H1 (cell line): ENCODE results near the gene DCP1B. TPM values are rescaled to one million over a fixed set of nuclear protein-coding genes. Genes with fewer than 3 reads are reported as not detected.

Experiments
- CTCF ChIA-PET: fragments of 300-600 bp; sonication (Branson Sonifier 250); formaldehyde crosslinking; loops from one replicate; lab custom pipeline; 2021; ENCODE audit not compliant: partially characterized antibody; lab: Charles Lee
- POLR2A ChIA-PET: fragments of 300-600 bp; sonication (Branson Sonifier 250); formaldehyde crosslinking; loops from one replicate; lab custom pipeline; 2021; ENCODE audit warnings: inconsistent platforms; ENCODE audit not compliant: partially characterized antibody; lab: Charles Lee
- DNase-seq, 2 experiments: peaks; one replicate each; pipeline versions ENCODE4 v3.0.0 to v3.0.0-alpha.2; 2010 to 2022; ENCODE audit warnings: low spot score in 2 of 2, low read depth in 1 of 2, mixed read lengths in 1 of 2
- FAIRE-seq: peaks from 2 replicates; lab custom pipeline; 2011; peaks lifted over from hg19 to GRCh38; lab: Jason Lieb, UNC
- H2AFZ ChIP-seq: 2 replicates; pipeline ENCODE4 v1.8.1; 2012; ENCODE audit warnings: low read length, inconsistent platforms
- H2AK5ac ChIP-seq: 2 replicates; pipeline ENCODE4 v1.6.1; 2013; ENCODE audit warnings: low read depth, low read length
- H2BK120ac ChIP-seq: replicated peaks from 2 replicates; pipeline ENCODE3; 2013; ENCODE audit warnings: low read depth, low read length, inconsistent platforms
- H2BK12ac ChIP-seq: 2 replicates; pipeline ENCODE4 v1.6.1; 2013; ENCODE audit warnings: low read depth, low read length
- H2BK15ac ChIP-seq: 2 replicates; pipeline ENCODE4 v1.6.1; 2013; ENCODE audit warnings: low read length
- H2BK20ac ChIP-seq: 2 replicates; pipeline ENCODE4 v1.6.1; 2013; ENCODE audit warnings: low read length
- H2BK5ac ChIP-seq: 2 replicates; pipeline ENCODE4 v1.6.1; 2013; ENCODE audit warnings: low read depth, low read length
- H3K14ac ChIP-seq: 2 replicates; pipeline ENCODE4 v1.6.1; 2013; ENCODE audit warnings: inconsistent platforms; ENCODE audit not compliant: insufficient read length
- H3K18ac ChIP-seq: 2 replicates; pipeline ENCODE4 v1.6.1; 2013; ENCODE audit warnings: low read length; ENCODE audit errors: extremely low read depth
- H3K23ac ChIP-seq: 2 replicates; pipeline ENCODE4 v1.6.1; 2013; ENCODE audit warnings: inconsistent platforms; ENCODE audit not compliant: insufficient read length
- H3K23me2 ChIP-seq: 2 replicates; pipeline ENCODE4 v1.6.1; 2013; ENCODE audit warnings: low read depth, low read length
- H3K27ac ChIP-seq: 2 replicates; pipeline ENCODE4 v1.6.1; 2011; ENCODE audit warnings: low read depth, low read length, inconsistent platforms
- H3K27me3 ChIP-seq, 4 experiments: replicated peaks in 1 of 4; 1 replicate in 1 of 4; 2 replicates in 3 of 4; pipeline versions ENCODE4 v1.6.1 to v1.8.1; 2011 to 2013; ENCODE audit warnings: low read length in 3 of 4, mild to moderate bottlenecking in 3 of 4, inconsistent platforms in 2 of 4, mixed read lengths in 2 of 4, moderate library complexity in 1 of 4; ENCODE audit not compliant: control insufficient read depth in 3 of 4, insufficient read depth in 3 of 4; ENCODE audit errors: extremely low read depth in 1 of 4
- H3K36me3 ChIP-seq, 4 experiments: 2 replicates each; pipeline versions ENCODE4 v1.6.1 to v1.8.1; 2011 to 2013; ENCODE audit warnings: mild to moderate bottlenecking in 4 of 4, low read length in 3 of 4, moderate library complexity in 2 of 4, control low read depth in 1 of 4, inconsistent platforms in 1 of 4; ENCODE audit not compliant: insufficient read depth in 4 of 4, control insufficient read depth in 2 of 4
- H3K4ac ChIP-seq: replicated peaks from 2 replicates; pipeline ENCODE3; 2013; ENCODE audit warnings: low read length, low read depth, mixed read lengths, inconsistent platforms; ENCODE audit not compliant: insufficient read length
- H3K4me1 ChIP-seq, 4 experiments: replicated peaks in 1 of 4; 1 replicate in 1 of 4; 2 replicates in 3 of 4; pipeline versions ENCODE4 v1.6.1 to v1.8.1; 2011 to 2013; ENCODE audit warnings: low read length in 3 of 4, inconsistent platforms in 2 of 4, mixed read lengths in 1 of 4; ENCODE audit not compliant: insufficient read depth in 4 of 4, control insufficient read depth in 3 of 4
- H3K4me2 ChIP-seq, 2 experiments: 2 replicates each; pipeline versions ENCODE4 v1.6.1 to v1.8.1; 2011 to 2013; ENCODE audit warnings: low read depth in 2 of 2, low read length in 2 of 2, control low read depth in 1 of 2, inconsistent platforms in 1 of 2, mild to moderate bottlenecking in 1 of 2; ENCODE audit not compliant: insufficient read depth in 1 of 2
- H3K4me3 ChIP-seq, 4 experiments: fragments of 200-600, 300-600 bp in 1 of 4; sonication (generic), shearing (Covaris generic), sonication (Bioruptor Twin) in 1 of 4; 2 replicates each; pipeline versions ENCODE4 v1.5.1 to v1.8.1; 2011 to 2016; ENCODE audit warnings: low read length in 4 of 4, low read depth in 3 of 4, control low read depth in 2 of 4, inconsistent platforms in 2 of 4, mild to moderate bottlenecking in 2 of 4, mixed read lengths in 1 of 4, moderate library complexity in 1 of 4; ENCODE audit not compliant: insufficient read depth in 2 of 4; ENCODE audit errors: extremely low read depth in 1 of 4
- H3K56ac ChIP-seq: replicated peaks from 2 replicates; pipeline ENCODE3; 2013; ENCODE audit warnings: low read depth, mild to moderate bottlenecking, mixed read lengths, low read length, inconsistent platforms; ENCODE audit not compliant: insufficient read length
- H3K79me1 ChIP-seq: 2 replicates; pipeline ENCODE4 v1.6.1; 2013; ENCODE audit warnings: low read depth, low read length, control low read depth
- H3K79me2 ChIP-seq, 2 experiments: 2 replicates each; pipeline versions ENCODE4 v1.6.1 to v1.8.1; 2012 to 2013; ENCODE audit warnings: low read length in 2 of 2, mild to moderate bottlenecking in 2 of 2, inconsistent platforms in 1 of 2; ENCODE audit not compliant: insufficient read depth in 2 of 2, control insufficient read depth in 1 of 2
- H3K9ac ChIP-seq, 4 experiments: replicated peaks in 1 of 4; 1 replicate in 1 of 4; 2 replicates in 3 of 4; pipeline versions ENCODE4 v1.6.1 to v1.8.1; 2011 to 2013; ENCODE audit warnings: low read depth in 3 of 4, low read length in 3 of 4, control low read depth in 2 of 4, mild to moderate bottlenecking in 2 of 4, moderate library complexity in 2 of 4, inconsistent platforms in 1 of 4; ENCODE audit errors: extremely low read depth in 1 of 4
- H3K9me3 ChIP-seq, 2 experiments: 2 replicates each; pipeline versions ENCODE4 v1.6.1 to v1.8.1; 2012 to 2013; ENCODE audit warnings: mild to moderate bottlenecking in 2 of 2, moderate library complexity in 2 of 2, control low read depth in 1 of 2, inconsistent platforms in 1 of 2, low read depth in 1 of 2, low read length in 1 of 2, mixed read lengths in 1 of 2; ENCODE audit not compliant: insufficient read depth in 2 of 2
- H4K20me1 ChIP-seq, 2 experiments: replicated peaks in 1 of 2; 2 replicates each; pipeline versions ENCODE3 to v1.8.1; 2011 to 2013; ENCODE audit warnings: inconsistent platforms in 2 of 2, low read length in 2 of 2, mild to moderate bottlenecking in 1 of 2; ENCODE audit not compliant: insufficient read depth in 2 of 2, control insufficient read depth in 1 of 2
- H4K5ac ChIP-seq: 2 replicates; pipeline ENCODE4 v1.6.1; 2013; ENCODE audit warnings: low read length, low read depth, mixed read lengths, inconsistent platforms; ENCODE audit not compliant: insufficient read length
- H4K8ac ChIP-seq: 2 replicates; pipeline ENCODE4 v1.8.0; 2013; ENCODE audit warnings: mild to moderate bottlenecking, moderate library complexity, low read length, inconsistent platforms; ENCODE audit not compliant: insufficient read depth; ENCODE audit errors: extremely low read depth
- H4K91ac ChIP-seq: replicated peaks from 2 replicates; pipeline ENCODE3; 2013; ENCODE audit warnings: low read length, mixed read lengths, inconsistent platforms; ENCODE audit not compliant: insufficient read length
- CREB1 ChIP-seq: IDR thresholded peaks from 2 replicates; pipeline ENCODE4 v1.6.1; 2012; ENCODE audit warnings: inconsistent platforms
- KDM1A ChIP-seq: fragments of 200-600, 300-600 bp; sonication (generic); IDR thresholded peaks from 2 replicates; pipeline ENCODE4 v1.7.1; 2016; ENCODE audit warnings: mild to moderate bottlenecking, low read length, borderline replicate concordance
- KDM4A ChIP-seq: IDR thresholded peaks from one replicate; pipeline ENCODE4 v1.7.1; 2012; ENCODE audit warnings: low read depth, mild to moderate bottlenecking, moderate library complexity, low read length, inconsistent platforms; ENCODE audit not compliant: severe bottlenecking
- MAFK ChIP-seq: IDR thresholded peaks from 2 replicates; pipeline ENCODE4 v1.6.1; 2012; ENCODE audit warnings: low read depth, mild to moderate bottlenecking, improper control_type of control experiment, low read length
- TBP ChIP-seq: IDR thresholded peaks from 2 replicates; pipeline ENCODE4 v1.6.1; 2011; ENCODE audit warnings: low read depth, low read length, improper control_type of control experiment
- TEAD4 ChIP-seq: IDR thresholded peaks from 2 replicates; pipeline ENCODE4 v1.6.1; 2012; ENCODE audit warnings: low read depth, low read length, inconsistent platforms, mixed read lengths
- WGBS, 2 experiments: shearing (Covaris generic) in 1 of 2; methylation state at CpG; one replicate each; pipeline versions ENCODE4 v1.1.6 to v1.1.7; 2013 to 2015; ENCODE audit warnings: low lambda C conversion rate in 2 of 2, mixed read lengths in 2 of 2, inconsistent platforms in 1 of 2, low coverage in 1 of 2, missing lambda C conversion rate in 1 of 2; ENCODE audit not compliant: insufficient replicate concordance in 2 of 2, insufficient coverage in 1 of 2, insufficient read length in 1 of 2; ENCODE audit errors: extremely low coverage in 1 of 2, missing lambda C conversion rate in 1 of 2; 5-methylcytosine and 5-hydroxymethylcytosine counted together
- polyA plus RNA-seq, 7 experiments: library from polyadenylated mRNA; depleted of rRNA in 3 of 7; stranded (reverse) in 5 of 7; unstranded in 2 of 7; fragments of >200 nt in 5 of 7; fragments of 200-250 nt in 2 of 7; gene quantifications; 1 replicate in 5 of 7; 2 replicates in 1 of 7; 4 replicates in 1 of 7; pipeline versions ENCODE4 v1.2.1 to v1.2.3, GENCODE V29; 2011 to 2013; ENCODE audit warnings: missing spikeins in 2 of 7, mixed read lengths in 2 of 7
- total RNA-seq: library from RNA; stranded (reverse); fragmentation: NEBNext Ultra II Directional; extraction: Animal tissue kit (Norgen Biotek cat#: 25700); gene quantifications from 2 replicates; pipeline ENCODE4 v1.2.1, GENCODE V29; 2021
- TF ChIP-seq, protein P1 (sequence below), 3 experiments: IDR thresholded peaks; 1 replicate in 2 of 3; 2 replicates in 1 of 3; pipeline versions ENCODE4 v1.5.1 to v1.6.1; 2011; ENCODE audit warnings: low read length in 3 of 3, mild to moderate bottlenecking in 3 of 3, inconsistent platforms in 2 of 3, low read depth in 1 of 3, moderate library complexity in 1 of 3; ENCODE audit not compliant: insufficient read depth in 1 of 3; ENCODE audit errors: control extremely low read depth in 1 of 3
- TF ChIP-seq, protein P2 (sequence below): IDR thresholded peaks from 2 replicates; pipeline ENCODE4 v1.6.1; 2012; ENCODE audit warnings: inconsistent platforms

The DCP1B gene
- total and polyA plus RNA-seq, 2 of the 8 experiments (the other 6 are each of a cell fraction or from before 2014, with no cell fraction given) = 14.8 to 29.0 TPM

DNA sequence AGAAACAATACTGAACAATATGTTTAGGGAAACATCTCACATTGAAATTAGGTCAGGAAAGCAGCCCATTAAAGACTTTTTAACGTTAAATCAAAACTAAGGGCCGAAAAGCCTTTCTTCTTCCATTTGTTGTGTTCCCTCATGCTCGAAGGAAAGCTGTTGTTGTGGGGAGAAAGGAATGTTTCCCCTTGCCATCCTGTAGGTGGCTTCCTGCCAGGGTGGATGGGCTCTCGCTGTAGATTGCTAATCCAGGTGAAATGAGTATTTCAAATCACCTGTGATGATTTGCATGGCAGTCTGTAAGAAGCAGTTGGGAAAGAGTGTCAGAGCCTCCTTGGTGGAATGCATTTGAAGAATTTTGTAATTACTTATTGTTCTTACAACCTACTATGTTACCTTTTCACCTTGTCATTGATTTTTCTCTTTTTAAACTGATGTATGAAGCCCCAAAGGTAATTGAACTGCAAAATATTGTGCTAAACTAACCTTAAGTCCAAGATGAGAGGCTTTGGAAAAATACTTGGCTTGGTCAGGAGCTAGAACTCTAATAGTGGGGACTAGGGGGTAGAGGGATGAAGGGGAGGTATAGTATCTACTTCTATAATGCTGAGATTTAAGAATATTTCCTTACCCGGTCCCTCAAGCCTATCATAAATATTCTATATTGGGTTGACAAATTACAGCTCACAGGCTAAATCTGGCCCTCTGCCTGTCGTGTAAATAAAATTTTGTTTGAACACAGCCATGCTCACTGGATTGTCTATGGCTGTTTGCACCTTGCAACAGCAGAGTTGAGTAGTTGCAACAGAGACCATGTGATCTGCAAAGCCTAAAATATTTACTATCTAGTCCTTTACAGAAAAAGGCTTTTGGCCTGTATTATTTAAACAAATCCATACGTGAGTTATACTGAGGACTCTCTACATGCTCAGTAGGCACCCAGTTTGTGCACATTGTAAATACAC lies 7.7 kb upstream of the DCP1B start:
- Histone ChIP-seq H3K9ac (no peak overlapping the region), H3K14ac (no peak overlapping the region), H2BK5ac (no peak overlapping the region), H3K23me2 (no peaks in the 10 kb centered on the region), H4K20me1 (no peaks in the 10 kb centered on the region), H4K5ac (no peak overlapping the region), H2BK20ac (no peak overlapping the region), H3K23ac (no peak overlapping the region), H3K79me2 (no peaks in the 10 kb centered on the region), H3K36me3 (no peaks in the 10 kb centered on the region; a peak in 1 of 8 replicates), H3K4me2 (no peak overlapping the region; a peak in 1 of 4 replicates), H4K91ac (no peak overlapping the region), H3K79me1 (no peaks in the 10 kb centered on the region), H3K4me1 (peaks cover 0 to 5% (median 3%) of the 10 kb centered on the region in 4 experiments; a peak in 5 of 7 replicates), H3K4ac (no peak overlapping the region), H3K27ac (no peak overlapping the region), H2BK12ac (no peak overlapping the region), H2BK15ac (no peak overlapping the region), H3K4me3 (no peak overlapping the region), H2AFZ (peak overlapping the region; percentile 92), H4K8ac (no peak overlapping the region), H3K18ac (no peak overlapping the region), H2AK5ac (no peak overlapping the region), H2BK120ac (no peak overlapping the region), H3K27me3 (no peaks in the 10 kb centered on the region), H3K56ac (no peak overlapping the region), H3K9me3 (no peaks in the 10 kb centered on the region)
- 62% methylated on average over 7 of the region's 7 CpGs; no CpG with 5 or more reads in 1 of the 2 experiments for WGBS, 2 experiments
- ChIA-PET POLR2A (interaction anchor here (1.1 to 1.3 kb wide), 2 partner anchors 12 to 21 kb away, joined by 3 read pairs; no protein-coding TSS in a partner anchor), CTCF (interaction anchor here (0.7 to 6.5 kb wide), 14 partner anchors 11 to 377 kb away, joined by 3 to 43 read pairs (median 4); no protein-coding TSS in a partner anchor)
- FAIRE-seq (peak; percentile 82), DNase-seq (no peak)
- TF ChIP-seq MAFK (no peak), TBP (no peak), TEAD4 (peak; percentile 37; the same call in 1 of the 2 replicates), CREB1 (no peak), KDM1A (no peak), KDM4A (no peak)
- TF ChIP-seq, protein P1, sequence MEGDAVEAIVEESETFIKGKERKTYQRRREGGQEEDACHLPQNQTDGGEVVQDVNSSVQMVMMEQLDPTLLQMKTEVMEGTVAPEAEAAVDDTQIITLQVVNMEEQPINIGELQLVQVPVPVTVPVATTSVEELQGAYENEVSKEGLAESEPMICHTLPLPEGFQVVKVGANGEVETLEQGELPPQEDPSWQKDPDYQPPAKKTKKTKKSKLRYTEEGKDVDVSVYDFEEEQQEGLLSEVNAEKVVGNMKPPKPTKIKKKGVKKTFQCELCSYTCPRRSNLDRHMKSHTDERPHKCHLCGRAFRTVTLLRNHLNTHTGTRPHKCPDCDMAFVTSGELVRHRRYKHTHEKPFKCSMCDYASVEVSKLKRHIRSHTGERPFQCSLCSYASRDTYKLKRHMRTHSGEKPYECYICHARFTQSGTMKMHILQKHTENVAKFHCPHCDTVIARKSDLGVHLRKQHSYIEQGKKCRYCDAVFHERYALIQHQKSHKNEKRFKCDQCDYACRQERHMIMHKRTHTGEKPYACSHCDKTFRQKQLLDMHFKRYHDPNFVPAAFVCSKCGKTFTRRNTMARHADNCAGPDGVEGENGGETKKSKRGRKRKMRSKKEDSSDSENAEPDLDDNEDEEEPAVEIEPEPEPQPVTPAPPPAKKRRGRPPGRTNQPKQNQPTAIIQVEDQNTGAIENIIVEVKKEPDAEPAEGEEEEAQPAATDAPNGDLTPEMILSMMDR (IDR thresholded peaks at IDR 0.05; ENCODE audit: control extremely low read depth in 1 of 3, insufficient read depth in 1 of 3, low read depth in 1 of 3, low read length in 3 of 3) = peak; percentile 30 to 72 (median 40); a peak in 3 of 4 replicates
- TF ChIP-seq, protein P2, sequence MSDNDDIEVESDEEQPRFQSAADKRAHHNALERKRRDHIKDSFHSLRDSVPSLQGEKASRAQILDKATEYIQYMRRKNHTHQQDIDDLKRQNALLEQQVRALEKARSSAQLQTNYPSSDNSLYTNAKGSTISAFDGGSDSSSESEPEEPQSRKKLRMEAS = 0 out of 2 replicates have a peak, but pooled peaks have one; percentile 26
